C4-2B (cell line): ENCODE data around the gene ENPP4.
"Not testable (repeated sequence)": the region's sequence is repeated elsewhere in the genome, so short reads cannot be mapped to it uniquely, and the experiment has no call there.

Source experiments
- H3K27ac ChIP-seq: fragments of 450-650 bp; 2 replicates; pipeline ENCODE4 v1.5.1; 2017
- CTCF ChIP-seq: fragments of 450-650 bp; conservative IDR thresholded peaks from 2 replicates; pipeline ENCODE4 v1.5.1; 2017; ENCODE audit warnings: mild to moderate bottlenecking
- ZFX ChIP-seq: fragments of 450-650 bp; IDR thresholded peaks from 2 replicates; pipeline ENCODE4 v1.6.1; 2017

The ENPP4 gene

GRCh38 chr6:46134216-46134615 lies 4.4 kb downstream of the ENPP4 start:
- H3K27ac ChIP-seq, result no peak overlapping the region
- TF ChIP-seq ZFX (no peak), CTCF (no peak)

GRCh38 chr6:46135176-46135575 lies 5.4 kb downstream of the ENPP4 start:
- no peak for TF ChIP-seq ZFX
- TF ChIP-seq CTCF, result no peak
- no peak overlapping the region for H3K27ac ChIP-seq

DNA sequence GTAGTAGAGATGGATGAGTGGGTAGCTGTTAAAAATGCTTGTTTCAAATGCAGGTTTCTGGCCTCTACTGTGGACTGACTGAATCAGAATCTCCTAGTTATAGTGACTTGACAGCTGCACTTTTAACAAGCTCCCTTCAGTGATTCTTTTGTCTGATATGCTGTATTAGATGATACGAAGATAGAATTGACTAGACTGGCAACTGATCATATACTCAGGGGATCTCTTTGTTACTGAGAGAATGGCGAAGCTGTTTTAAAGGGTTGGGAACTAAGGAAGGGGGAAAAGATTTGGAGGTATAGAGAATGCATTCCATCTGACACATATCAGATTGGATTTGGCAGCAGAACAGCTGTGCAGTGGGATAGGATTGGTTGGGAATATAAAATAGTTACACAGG lies 7.0 kb downstream of the ENPP4 start:
- TF ChIP-seq CTCF (no peak), ZFX (no peak)
- no peak overlapping the region for H3K27ac ChIP-seq

DNA sequence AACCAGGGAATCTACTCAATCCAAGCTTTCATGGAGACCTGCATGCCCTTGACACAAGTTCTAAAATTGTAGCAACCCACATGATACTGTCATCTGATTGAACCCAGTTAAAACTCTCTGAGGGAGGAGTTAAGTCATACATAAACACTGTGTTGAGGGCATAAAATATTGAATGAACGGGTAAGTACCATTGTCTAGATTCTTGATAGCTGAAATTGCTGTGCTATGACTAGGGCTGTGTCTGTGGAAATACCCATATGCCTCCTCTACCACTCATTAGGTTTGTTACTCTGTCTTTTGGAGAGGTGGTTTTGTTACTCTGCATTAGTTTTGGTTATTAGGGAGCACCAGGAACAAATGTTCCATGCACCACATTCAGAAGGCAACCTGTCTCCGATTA lies 7.6 kb downstream of the ENPP4 start:
- no peak overlapping the region for H3K27ac ChIP-seq
- TF ChIP-seq ZFX, result no peak
- no peak for TF ChIP-seq CTCF

- no peak overlapping the region for H3K27ac ChIP-seq
- no peak for TF ChIP-seq ZFX
- no peak for TF ChIP-seq CTCF
Measured at GRCh38 chr6:46138281-46138680, 8.5 kb downstream of the ENPP4 start.

- no peak overlapping the region for H3K27ac ChIP-seq
- TF ChIP-seq ZFX (no peak), CTCF (no peak)
Measured at GRCh38 chr6:46144270-46144669, 14.5 kb downstream of the ENPP4 start.

- H3K27ac ChIP-seq, result not testable (repeated sequence)
Measured at GRCh38 chr6:46149066-46149465, 19.3 kb downstream of the ENPP4 start.

DNA sequence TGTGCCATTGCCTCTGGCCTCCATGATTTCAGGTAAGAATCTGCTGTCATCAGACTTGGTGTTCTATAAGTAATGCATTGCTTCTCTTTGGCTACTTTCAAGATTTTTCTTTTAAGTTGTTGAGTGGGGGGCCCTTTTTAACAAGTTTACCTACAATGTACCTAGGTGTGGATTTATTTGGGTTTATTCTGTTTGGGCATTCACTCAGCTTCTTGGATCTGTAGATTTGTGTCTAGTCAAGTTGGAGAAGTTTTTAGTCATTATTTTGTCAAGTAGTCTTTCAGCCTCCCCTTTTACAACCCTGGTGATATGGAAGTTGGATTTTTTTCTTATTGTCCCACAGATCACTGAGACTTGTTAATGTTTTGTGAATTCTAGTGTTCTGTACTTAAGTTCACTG lies 26.9 kb downstream of the ENPP4 start:
- no peak overlapping the region for H3K27ac ChIP-seq
- TF ChIP-seq ZFX, result no peak
- no peak for TF ChIP-seq CTCF
